ENCODE measurements around the gene EPHB2. TPM values are rescaled to one million over a fixed set of nuclear protein-coding genes. Genes with fewer than 3 reads are reported as not detected.

EPHB2 gene
- total and polyA plus RNA-seq, 2 of the 8 experiments (the other 6 are each of a cell fraction or from before 2014, with no cell fraction given), result 15.8 to 17.2 TPM

GRCh38 chr1:22761821-22762220 is 51.2 kb downstream of the EPHB2 start:
- Histone ChIP-seq H3K9me3 (ENCODE audit: insufficient read depth in 2 of 2, low read depth in 1 of 2, low read length in 1 of 2) (no peaks in the 10 kb centered on the region), H4K5ac (ENCODE audit: insufficient read length, low read depth, low read length) (no peak overlapping the region), H3K36me3 (ENCODE audit: control insufficient read depth in 2 of 4, insufficient read depth in 4 of 4, low read length in 3 of 4) (no peaks in the 10 kb centered on the region), H3K79me2 (ENCODE audit: control insufficient read depth in 1 of 2, insufficient read depth in 2 of 2, low read length in 2 of 2) (no peaks in the 10 kb centered on the region), H2BK5ac (ENCODE audit: low read depth, low read length) (no peak overlapping the region), H3K79me1 (ENCODE audit: low read depth, low read length) (peaks cover 3% of the 10 kb centered on the region; the same call in 1 of the 2 replicates), H3K4me2 (ENCODE audit: insufficient read depth in 1 of 2, low read depth in 2 of 2, low read length in 2 of 2) (no peak overlapping the region), H2AFZ (ENCODE audit: low read length) (no peak overlapping the region), H4K8ac (ENCODE audit: extremely low read depth, insufficient read depth, low read length) (no peak overlapping the region), H2BK12ac (ENCODE audit: low read depth, low read length) (no peak overlapping the region), H3K27me3 (replicated peaks in 1 of 4; ENCODE audit: control insufficient read depth in 3 of 4, extremely low read depth in 1 of 4, insufficient read depth in 3 of 4, low read length in 3 of 4) (no peaks in the 10 kb centered on the region), H2AK5ac (ENCODE audit: low read depth, low read length) (no peak overlapping the region), H3K23ac (ENCODE audit: insufficient read length) (no peak overlapping the region), H2BK20ac (ENCODE audit: low read length) (no peak overlapping the region), H2BK15ac (ENCODE audit: low read length) (no peak overlapping the region), H4K20me1 (replicated peaks in 1 of 2; ENCODE audit: control insufficient read depth in 1 of 2, insufficient read depth in 2 of 2, low read length in 2 of 2) (no peaks in the 10 kb centered on the region), H3K4me1 (replicated peaks in 1 of 4; ENCODE audit: control insufficient read depth in 3 of 4, insufficient read depth in 4 of 4, low read length in 3 of 4) (no peaks in the 10 kb centered on the region; a peak in 2 of 7 replicates), H4K91ac (replicated peaks; ENCODE audit: insufficient read length, low read length) (no peak overlapping the region), H2BK120ac (replicated peaks; ENCODE audit: low read depth, low read length) (no peak overlapping the region), H3K14ac (ENCODE audit: insufficient read length) (no peak overlapping the region), H3K56ac (replicated peaks; ENCODE audit: insufficient read length, low read depth, low read length) (no peak overlapping the region), H3K9ac (replicated peaks in 1 of 4; ENCODE audit: extremely low read depth in 1 of 4, low read depth in 3 of 4, low read length in 3 of 4) (no peak overlapping the region), H3K27ac (ENCODE audit: low read depth, low read length) (no peak overlapping the region; the same call in 1 of the 2 replicates), H3K4ac (replicated peaks; ENCODE audit: insufficient read length, low read depth, low read length) (no peak overlapping the region), H3K23me2 (ENCODE audit: low read depth, low read length) (peaks cover 2% of the 10 kb centered on the region; the same call in 1 of the 2 replicates), H3K4me3 (ENCODE audit: extremely low read depth in 1 of 4, insufficient read depth in 2 of 4, low read depth in 3 of 4, low read length in 4 of 4) (no peak overlapping the region), H3K18ac (ENCODE audit: extremely low read depth, low read length) (no peak overlapping the region; the same call in 1 of the 2 replicates)
- CTCF ChIA-PET (ENCODE audit: partially characterized antibody), result interaction anchor here (1.0 to 2.4 kb wide), 6 partner anchors 12 to 167 kb away, joined by 3 to 9 read pairs (median 4); no protein-coding TSS in a partner anchor
- POLR2A ChIA-PET (ENCODE audit: partially characterized antibody), result no interaction called here
- DNase-seq (ENCODE audit: low read depth in 1 of 2, low spot score in 2 of 2), result no peak
- no peak for FAIRE-seq
- WGBS, 2 experiments (ENCODE audit: extremely low coverage in 1 of 2, insufficient coverage in 1 of 2, insufficient read length in 1 of 2, insufficient replicate concordance in 2 of 2, low coverage in 1 of 2, low lambda C conversion rate in 2 of 2, missing lambda C conversion rate in 1 of 2), result 93% methylated on average over 10 of the region's 13 CpGs; no CpG with 5 or more reads in 1 of the 2 experiments
- TF ChIP-seq EZH2 (IDR thresholded peaks at IDR 0.05; ENCODE audit: low read depth, low read length, severe bottlenecking) (no peak), NANOG (IDR thresholded peaks at IDR 0.05; ENCODE audit: insufficient read depth, low read depth, low read length, poor library complexity, severe bottlenecking) (no peak)
